AG04449 (cell line): Measurements from ENCODE around the gene NPAS3.

Experiments used
- CTCF ChIA-PET: fragments of 350-600 bp; formaldehyde crosslinking; extraction: SDS; loops from one replicate; lab custom pipeline; 2021; ENCODE audit warnings: antibody characterized with exemption; lab: Yijun Ruan, JAX
- POLR2A ChIA-PET: fragments of 400-600, 350-600 bp; formaldehyde crosslinking; extraction: SDS; loops from one replicate; lab custom pipeline; 2020; ENCODE audit warnings: antibody characterized with exemption, inconsistent platforms; lab: Yijun Ruan, JAX
- DNase-seq: peaks from one replicate; pipeline ENCODE4 v3.0.0-alpha.2; 2010; ENCODE audit warnings: low read depth, low spot score
- H3K4me3 ChIP-seq: 2 replicates; pipeline ENCODE4 v1.5.1; 2011; ENCODE audit warnings: low read depth, mild to moderate bottlenecking, control low read depth, low read length
- CTCF ChIP-seq: IDR thresholded peaks from one replicate; pipeline ENCODE4 v1.5.1; 2011; ENCODE audit warnings: mild to moderate bottlenecking, moderate library complexity, low read length, control low read depth, inconsistent platforms; ENCODE audit not compliant: insufficient read depth; ENCODE audit errors: missing control alignments

NPAS3 gene

GRCh38 chr14:33491112-33491511, 552.4 kb downstream of the NPAS3 start:
- TF ChIP-seq CTCF: no peak
- ChIA-PET CTCF (no interaction called here), POLR2A (no interaction called here)
- H3K4me3 ChIP-seq: no peak overlapping the region
- DNase-seq: no peak

DNA sequence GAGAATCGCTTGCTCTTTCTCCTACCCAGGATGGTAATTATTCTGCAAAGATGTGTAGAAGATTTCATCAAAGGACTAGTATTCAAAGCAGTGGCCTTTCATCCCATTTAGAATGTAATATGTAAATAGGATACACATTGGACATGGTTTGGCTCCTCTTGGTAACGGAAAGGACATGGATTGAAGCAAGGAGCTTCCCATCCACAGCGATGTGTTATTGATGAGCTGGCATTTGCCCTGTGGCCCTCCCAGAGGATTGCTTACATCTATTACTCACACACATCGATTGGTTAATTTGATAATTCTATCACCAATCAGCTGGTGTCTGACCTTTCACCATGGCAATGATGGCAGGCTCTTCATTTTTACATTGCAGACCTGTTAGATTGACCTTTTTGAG, 553.8 kb downstream of the NPAS3 start:
- CTCF ChIA-PET: no interaction called here
- H3K4me3 ChIP-seq: no peak overlapping the region
- POLR2A ChIA-PET: no interaction called here
- no peak for TF ChIP-seq CTCF
- DNase-seq: no peak

GRCh38 chr14:33493266-33493665, 554.6 kb downstream of the NPAS3 start:
- no peak for DNase-seq
- no peak for TF ChIP-seq CTCF
- CTCF ChIA-PET: no interaction called here
- POLR2A ChIA-PET: no interaction called here
- no peak overlapping the region for H3K4me3 ChIP-seq

DNA sequence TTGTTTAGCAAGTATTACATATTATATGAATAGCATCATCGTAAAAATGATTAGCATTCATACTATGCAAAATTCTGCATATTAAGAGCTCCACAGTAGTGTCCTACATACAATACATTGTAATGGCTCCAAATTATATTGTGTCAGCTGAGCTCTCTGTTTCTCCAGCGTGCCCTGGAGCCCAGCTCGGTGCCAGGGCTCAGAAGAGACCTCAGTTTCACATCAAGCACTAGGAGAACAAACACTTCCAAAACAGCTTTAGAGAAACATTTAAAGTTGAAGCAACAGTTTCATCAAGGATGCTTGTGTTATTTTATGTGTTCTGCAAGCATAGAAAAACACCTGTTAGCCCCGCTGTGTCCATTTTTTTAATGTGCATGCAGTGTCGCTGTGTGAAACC, 555.3 kb downstream of the NPAS3 start:
- CTCF ChIA-PET: no interaction called here
- TF ChIP-seq CTCF: no peak
- POLR2A ChIA-PET: no interaction called here
- DNase-seq: no peak
- H3K4me3 ChIP-seq: no peak overlapping the region

DNA sequence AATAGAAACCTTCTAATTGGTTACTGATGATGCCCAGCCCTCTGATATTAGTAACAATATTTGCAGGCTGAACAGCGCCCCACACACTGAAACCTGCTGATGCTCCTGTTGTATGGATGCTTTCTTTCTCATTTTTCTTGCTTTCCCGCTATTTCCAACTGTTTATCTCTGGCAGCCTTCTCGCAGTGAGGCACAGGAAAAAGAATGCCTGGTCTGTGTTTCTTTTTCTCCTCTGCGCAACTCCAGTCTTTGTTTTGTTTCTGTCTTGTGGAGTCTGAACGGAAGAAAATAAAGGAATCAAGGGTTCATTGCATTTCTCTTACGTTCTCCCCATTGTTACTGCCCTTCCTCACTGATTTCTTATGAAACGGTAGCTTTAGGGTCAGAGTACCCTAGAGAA, 561.0 kb downstream of the NPAS3 start:
- ChIA-PET CTCF (no interaction called here), POLR2A (no interaction called here)
- no peak overlapping the region for H3K4me3 ChIP-seq
- DNase-seq: no peak
- TF ChIP-seq CTCF: no peak

GRCh38 chr14:33504246-33505099, 565.8 kb downstream of the NPAS3 start:
- H3K4me3 ChIP-seq: no peak overlapping the region
- TF ChIP-seq CTCF: no peak
- ChIA-PET POLR2A (no interaction called here), CTCF (no interaction called here)
- DNase-seq: no peak
